HG03439 (cell line): ENCODE results near the gene CHRDL2.
"Not testable (repeated sequence)": the region's sequence is repeated elsewhere in the genome, so short reads cannot be mapped to it uniquely, and the experiment has no call there.

ENCODE experiments used
- ATAC-seq: cut with Tn5 transposase; IDR thresholded peaks from one replicate; pipeline ENCODE4 v1.9.1; 2021; ENCODE audit warnings: mild to moderate bottlenecking, moderate library complexity; ENCODE audit not compliant: unreplicated experiment

Gene CHRDL2

GRCh38 chr11:74672332-74672955 is 58.8 kb downstream of the CHRDL2 start:
- ATAC-seq = no peak

- no peak for ATAC-seq
These were observed 59.6 kb downstream of the CHRDL2 start for GRCh38 chr11:74671520-74672196.

- ATAC-seq = no peak
These were observed 61.1 kb downstream of the CHRDL2 start for GRCh38 chr11:74670171-74670570.

GRCh38 chr11:74669211-74670160 is 61.7 kb downstream of the CHRDL2 start:
- ATAC-seq = no peak

- no peak for ATAC-seq
These were observed 67.9 kb downstream of the CHRDL2 start for GRCh38 chr11:74663315-74663714.

- no peak for ATAC-seq
These were observed 68.6 kb downstream of the CHRDL2 start for GRCh38 chr11:74662487-74663103.

DNA sequence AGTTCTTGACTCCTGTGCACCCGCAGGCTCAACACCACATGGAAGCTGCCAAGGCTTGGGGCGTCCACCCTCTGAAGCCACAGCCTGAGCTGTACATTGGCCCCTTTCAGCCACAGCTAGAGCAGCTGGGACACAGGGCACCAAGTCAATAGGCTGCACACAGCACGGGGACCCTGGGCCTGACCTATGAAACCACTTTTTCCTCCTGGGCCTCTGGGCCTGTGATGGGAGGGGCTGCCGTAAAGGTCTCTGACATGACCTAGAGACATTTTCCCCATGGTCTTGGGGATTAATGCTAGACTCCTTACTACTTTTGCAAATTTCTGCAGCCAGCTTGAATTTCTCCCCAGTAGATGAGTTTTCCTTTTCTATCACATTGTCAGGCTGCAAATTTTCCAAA is 72.1 kb downstream of the CHRDL2 start:
- ATAC-seq = not testable (repeated sequence)

GRCh38 chr11:74654976-74655375 is 76.2 kb downstream of the CHRDL2 start:
- no peak for ATAC-seq

DNA sequence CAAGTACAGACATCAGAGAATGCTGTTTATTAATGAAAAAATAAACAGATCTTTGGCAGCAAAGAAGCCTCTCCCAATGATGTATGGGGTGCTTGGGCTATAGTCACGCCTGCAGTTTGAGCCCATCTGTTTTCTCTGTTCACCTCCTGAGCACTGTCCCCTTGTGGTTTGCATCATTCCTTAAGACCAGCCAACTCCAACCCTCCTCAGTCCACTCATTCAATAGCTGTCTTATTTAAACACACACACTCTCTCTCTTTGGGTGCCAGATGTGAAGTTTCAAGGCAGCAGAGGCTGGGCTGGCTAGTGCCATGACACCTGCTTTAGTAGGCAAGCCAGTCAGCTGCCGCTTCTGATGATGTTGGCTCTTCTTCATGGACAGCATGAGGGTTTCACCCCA is 80.7 kb downstream of the CHRDL2 start:
- ATAC-seq = no peak

GRCh38 chr11:74648894-74649293 is 82.3 kb downstream of the CHRDL2 start:
- ATAC-seq = no peak

- ATAC-seq = no peak
These were observed 83.4 kb downstream of the CHRDL2 start for GRCh38 chr11:74647831-74648230.

- no peak for ATAC-seq
These were observed 83.8 kb downstream of the CHRDL2 start for GRCh38 chr11:74647404-74647803.

DNA sequence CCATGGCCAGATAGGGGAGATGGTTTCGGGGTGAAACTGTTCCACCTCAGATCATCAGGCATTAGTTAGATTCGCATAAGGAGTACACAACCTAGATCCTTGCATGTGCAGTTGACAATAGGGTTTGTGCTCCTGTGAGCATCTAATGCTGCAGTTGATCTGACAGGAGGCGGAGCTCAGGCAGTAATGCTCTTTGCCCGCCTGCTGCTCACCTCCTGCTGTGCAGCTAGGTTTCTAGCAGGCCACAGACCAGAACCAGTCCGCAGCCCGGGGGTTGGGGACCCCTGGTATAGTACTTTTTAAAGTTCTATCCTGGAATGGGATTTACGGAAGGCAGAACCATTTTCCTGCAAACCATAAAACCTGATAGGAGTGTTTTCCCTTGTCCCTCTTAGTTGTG is 84.3 kb downstream of the CHRDL2 start:
- no peak for ATAC-seq
